Measurements from ENCODE around the gene TFEC. TPM values are rescaled to one million over a fixed set of nuclear protein-coding genes. Genes with fewer than 3 reads are reported as not detected.

The TFEC gene
- total RNA-seq, 2 experiments from 2014 or later = 0.17 TPM; not detected in 1

Other genes with a start within 250 kb of the TFEC start
- gene TES, start 179.8 kb upstream of the TFEC start, total RNA-seq = 100 to 1,000 TPM; 139 to 140 TPM

All from activated CD4-positive, alpha-beta T cell treated with anti-CD3 and anti-CD28 coated beads, Interleukin-2, amount 10 ng/mL, durations not matched to agents 7 days and 5 days (primary cell).